SK-N-SH (cell line): Measurements from ENCODE around the gene SCAI. TPM values are rescaled to one million over a fixed set of nuclear protein-coding genes. Genes with fewer than 3 reads are reported as not detected.

Experiments used
- CTCF ChIA-PET: fragments of 300-600, 350-600 bp; formaldehyde crosslinking; extraction: SDS; loops from one replicate; lab custom pipeline; 2021; lab: Yijun Ruan, JAX
- POLR2A ChIA-PET: fragments of 350-600 bp; sonication (Branson Sonifier 250); formaldehyde crosslinking; extraction: SDS; loops from one replicate; lab custom pipeline; 2020; ENCODE audit warnings: antibody characterized with exemption, inconsistent platforms; lab: Yijun Ruan, JAX
- DNase-seq: peaks from one replicate; pipeline ENCODE4 v3.0.0; 2012
- H2AFZ ChIP-seq: fragments of 200-600 bp; sonication (generic); 2 replicates; pipeline ENCODE4 v1.8.1; 2016; ENCODE audit warnings: antibody characterized with exemption, mild to moderate bottlenecking, low read depth
- H3F3A ChIP-seq: fragments of 200-600 bp; sonication (generic); replicated peaks from 2 replicates; pipeline ENCODE3; 2016; ENCODE audit warnings: antibody characterized with exemption, mild to moderate bottlenecking; ENCODE audit not compliant: insufficient read depth
- H3K27ac ChIP-seq, 2 experiments: fragments of 200-500 bp in 1 of 2; fragments of 200-600 bp in 1 of 2; sonication (Bioruptor generic) in 1 of 2; sonication (generic), shearing (Covaris generic) in 1 of 2; 2 replicates each; pipeline versions ENCODE4 v1.5.1 to v1.6.1; 2014 to 2016; ENCODE audit warnings: low read depth in 2 of 2, inconsistent platforms in 1 of 2, low read length in 1 of 2, mild to moderate bottlenecking in 1 of 2, mixed read lengths in 1 of 2
- H3K27me3 ChIP-seq: fragments of 200-600 bp; sonication (generic), shearing (Covaris generic); 2 replicates; pipeline ENCODE4 v1.6.1; 2016; ENCODE audit warnings: mixed run types; ENCODE audit not compliant: insufficient read depth
- H3K36me3 ChIP-seq, 2 experiments: fragments of 200-500 bp in 1 of 2; fragments of 200-600 bp in 1 of 2; sonication (Bioruptor generic) in 1 of 2; sonication (generic) in 1 of 2; replicated peaks in 1 of 2; 2 replicates each; pipeline versions ENCODE3 to v1.5.1; 2014 to 2016; ENCODE audit warnings: low read length in 1 of 2, mild to moderate bottlenecking in 1 of 2; ENCODE audit not compliant: insufficient read depth in 2 of 2, control insufficient read depth in 1 of 2
- H3K4me1 ChIP-seq, 2 experiments: fragments of 200-500 bp in 1 of 2; fragments of 200-600 bp in 1 of 2; sonication (Bioruptor generic) in 1 of 2; sonication (generic), shearing (Covaris generic) in 1 of 2; 2 replicates each; pipeline versions ENCODE4 v1.5.1 to v1.6.1; 2014 to 2016; ENCODE audit warnings: low read depth in 1 of 2, low read length in 1 of 2, mixed run types in 1 of 2; ENCODE audit not compliant: insufficient read depth in 2 of 2, control insufficient read depth in 1 of 2
- H3K4me2 ChIP-seq: fragments of 200-600 bp; sonication (generic), shearing (Covaris generic); 2 replicates; pipeline ENCODE4 v1.6.1; 2017; ENCODE audit warnings: mixed run types
- H3K4me3 ChIP-seq, 2 experiments: fragments of 200-500 bp in 1 of 2; fragments of 200-600 bp in 1 of 2; sonication (Bioruptor generic) in 1 of 2; sonication (generic), shearing (Covaris generic) in 1 of 2; 2 replicates each; pipeline versions ENCODE4 v1.5.1 to v1.8.1; 2014 to 2016; ENCODE audit warnings: low read depth in 2 of 2, inconsistent platforms in 1 of 2, low read length in 1 of 2, mild to moderate bottlenecking in 1 of 2, mixed read lengths in 1 of 2, moderate library complexity in 1 of 2
- H3K79me2 ChIP-seq: fragments of 200-600 bp; sonication (generic); 2 replicates; pipeline ENCODE4 v1.8.1; 2017; ENCODE audit warnings: mild to moderate bottlenecking; ENCODE audit not compliant: insufficient read depth
- H3K9ac ChIP-seq: fragments of 200-600 bp; sonication (generic); 2 replicates; pipeline ENCODE4 v1.6.1; 2017; ENCODE audit warnings: mixed run types
- H3K9me2 ChIP-seq: fragments of 200-600 bp; sonication (generic); 2 replicates; pipeline ENCODE4 v1.6.1; 2017; ENCODE audit warnings: mixed run types
- H3K9me3 ChIP-seq: fragments of 200-600 bp; sonication (generic); 2 replicates; pipeline ENCODE4 v1.6.1; 2017; ENCODE audit warnings: mixed run types, mild to moderate bottlenecking, moderate library complexity
- H4K20me1 ChIP-seq: fragments of 200-600 bp; sonication (generic); 2 replicates; pipeline ENCODE4 v1.6.1; 2017; ENCODE audit warnings: mild to moderate bottlenecking, mixed run types; ENCODE audit not compliant: insufficient read depth
- CHD2 ChIP-seq: fragments of 150-350 bp; IDR thresholded peaks from 2 replicates; pipeline ENCODE4 v1.6.1; 2018; ENCODE audit warnings: low read length; ENCODE audit not compliant: partially characterized antibody
- ELF1 ChIP-seq: IDR thresholded peaks from 2 replicates; pipeline ENCODE4 v1.4.0; 2012
- EP300 ChIP-seq, 2 experiments: IDR thresholded peaks; 2 replicates each; pipeline versions ENCODE4 v1.4.0 to v1.6.1; 2012; ENCODE audit warnings: borderline replicate concordance in 1 of 2, low read depth in 1 of 2, low read length in 1 of 2
- FOSL2 ChIP-seq: IDR thresholded peaks from 2 replicates; pipeline ENCODE4 v1.4.0; 2012; ENCODE audit warnings: low read depth, mild to moderate bottlenecking, moderate library complexity, borderline replicate concordance
- GABPA ChIP-seq: IDR thresholded peaks from 2 replicates; pipeline ENCODE4 v1.4.0; 2012; ENCODE audit warnings: low read depth, mild to moderate bottlenecking
- GATA2 ChIP-seq: sonication (generic); formaldehyde crosslinking; IDR thresholded peaks from 2 replicates; pipeline ENCODE4 v1.5.0; 2020; ENCODE audit warnings: mild to moderate bottlenecking, missing genetic modification reagents
- MEF2A ChIP-seq: IDR thresholded peaks from 2 replicates; pipeline ENCODE4 v1.4.0; 2012; ENCODE audit warnings: low read depth, borderline replicate concordance
- MXI1 ChIP-seq: IDR thresholded peaks from 2 replicates; pipeline ENCODE4 v1.6.1; 2012; ENCODE audit warnings: mild to moderate bottlenecking, low read depth, low read length, improper control_type of control experiment
- POLR2AphosphoS5 ChIP-seq: IDR thresholded peaks from 2 replicates; pipeline ENCODE4 v1.6.1; 2012; ENCODE audit warnings: low read depth, low read length
- RCOR1 ChIP-seq: fragments of 150-350 bp; IDR thresholded peaks from 2 replicates; pipeline ENCODE4 v1.6.1; 2017; ENCODE audit warnings: antibody characterized with exemption, low read length
- SIN3A ChIP-seq: IDR thresholded peaks from 2 replicates; pipeline ENCODE4 v1.6.1; 2012; ENCODE audit warnings: low read depth, mild to moderate bottlenecking, low read length, moderate library complexity, borderline replicate concordance
- SMC3 ChIP-seq: IDR thresholded peaks from 2 replicates; pipeline ENCODE4 v1.6.1; 2012; ENCODE audit warnings: low read depth, low read length, improper control_type of control experiment
- TCF12 ChIP-seq: IDR thresholded peaks from 2 replicates; pipeline ENCODE4 v1.4.0; 2012
- YY1 ChIP-seq: IDR thresholded peaks from 2 replicates; pipeline ENCODE4 v1.4.0; 2012; ENCODE audit warnings: low read depth, mild to moderate bottlenecking
- WGBS: methylation state at CpG from one replicate; pipeline ENCODE4 v1.1.6; 2017; ENCODE audit warnings: low lambda C conversion rate; 5-methylcytosine and 5-hydroxymethylcytosine counted together
- polyA plus RNA-seq, 3 experiments: library from polyadenylated mRNA; depleted of rRNA; stranded (reverse); fragments of >200 nt; gene quantifications; 2 replicates each; pipeline ENCODE4 v1.2.3, GENCODE V29; 2012
- TF ChIP-seq, protein P1 (sequence below): fragments of 150-350 bp; IDR thresholded peaks from 2 replicates; pipeline ENCODE4 v1.6.1; 2016; ENCODE audit warnings: mild to moderate bottlenecking, low read depth, low read length
- TF ChIP-seq, protein P2 (sequence below): IDR thresholded peaks from 2 replicates; pipeline ENCODE4 v1.6.1; 2012; ENCODE audit warnings: mild to moderate bottlenecking, low read depth, low read length, moderate library complexity
- TF ChIP-seq, protein P3 (sequence below): fragments of 200-600 bp; sonication (generic); IDR thresholded peaks from 2 replicates; pipeline ENCODE4 v1.6.1; 2017; ENCODE audit warnings: antibody characterized with exemption, mild to moderate bottlenecking, moderate library complexity
- TF ChIP-seq, protein P4 (sequence below): fragments of 150-350 bp; IDR thresholded peaks from 2 replicates; pipeline ENCODE4 v1.6.1; 2017; ENCODE audit warnings: antibody characterized with exemption, low read length, low read depth, borderline replicate concordance
- TF ChIP-seq, protein P5 (sequence below): IDR thresholded peaks from 2 replicates; pipeline ENCODE4 v1.4.0; 2012; ENCODE audit warnings: low read depth, borderline replicate concordance
- TF ChIP-seq, protein P6 (sequence below): IDR thresholded peaks from 2 replicates; pipeline ENCODE4; 2012

SCAI gene
- polyA plus RNA-seq, 1 of the 3 experiments (the other 2 are of a cell fraction): 0.85 TPM

DNA sequence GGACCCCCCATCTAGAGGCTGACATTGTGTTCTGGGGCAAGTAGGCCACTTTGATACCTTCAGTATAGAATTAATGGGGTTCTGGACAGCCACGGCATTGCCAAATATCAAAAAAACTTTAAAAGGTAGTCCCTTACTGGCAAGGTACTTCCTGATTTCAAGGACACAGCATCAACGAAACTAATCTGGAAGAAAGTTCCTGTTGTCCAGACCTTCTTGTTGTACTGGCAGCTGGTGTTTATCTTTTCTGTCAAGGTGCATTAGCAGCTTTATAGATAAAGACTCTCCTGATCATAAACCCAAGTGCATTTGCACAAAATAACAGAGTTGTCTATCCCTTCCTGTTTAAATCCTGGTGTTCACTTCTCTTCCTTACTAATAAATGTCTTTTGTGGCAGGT, 178.7 kb downstream of the SCAI start:
- no peaks in the 10 kb centered on the region for H3K27me3 ChIP-seq
- no peak overlapping the region for H3K9ac ChIP-seq
- H3F3A ChIP-seq: no peaks in the 10 kb centered on the region
- no peaks in the 10 kb centered on the region for H4K20me1 ChIP-seq
- H3K9me3 ChIP-seq: no peaks in the 10 kb centered on the region
- no peak for DNase-seq
- no peak for TF ChIP-seq SMC3
- TF ChIP-seq ELF1: no peak
- no peak for TF ChIP-seq EP300 (IDR thresholded peaks at IDR 0.05; ENCODE audit: borderline replicate concordance in 1 of 2, low read depth in 1 of 2, low read length in 1 of 2)
- TF ChIP-seq, protein P1, sequence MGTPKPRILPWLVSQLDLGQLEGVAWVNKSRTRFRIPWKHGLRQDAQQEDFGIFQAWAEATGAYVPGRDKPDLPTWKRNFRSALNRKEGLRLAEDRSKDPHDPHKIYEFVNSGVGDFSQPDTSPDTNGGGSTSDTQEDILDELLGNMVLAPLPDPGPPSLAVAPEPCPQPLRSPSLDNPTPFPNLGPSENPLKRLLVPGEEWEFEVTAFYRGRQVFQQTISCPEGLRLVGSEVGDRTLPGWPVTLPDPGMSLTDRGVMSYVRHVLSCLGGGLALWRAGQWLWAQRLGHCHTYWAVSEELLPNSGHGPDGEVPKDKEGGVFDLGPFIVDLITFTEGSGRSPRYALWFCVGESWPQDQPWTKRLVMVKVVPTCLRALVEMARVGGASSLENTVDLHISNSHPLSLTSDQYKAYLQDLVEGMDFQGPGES: no peak
- TF ChIP-seq RCOR1: no peak
- TF ChIP-seq, protein P2, sequence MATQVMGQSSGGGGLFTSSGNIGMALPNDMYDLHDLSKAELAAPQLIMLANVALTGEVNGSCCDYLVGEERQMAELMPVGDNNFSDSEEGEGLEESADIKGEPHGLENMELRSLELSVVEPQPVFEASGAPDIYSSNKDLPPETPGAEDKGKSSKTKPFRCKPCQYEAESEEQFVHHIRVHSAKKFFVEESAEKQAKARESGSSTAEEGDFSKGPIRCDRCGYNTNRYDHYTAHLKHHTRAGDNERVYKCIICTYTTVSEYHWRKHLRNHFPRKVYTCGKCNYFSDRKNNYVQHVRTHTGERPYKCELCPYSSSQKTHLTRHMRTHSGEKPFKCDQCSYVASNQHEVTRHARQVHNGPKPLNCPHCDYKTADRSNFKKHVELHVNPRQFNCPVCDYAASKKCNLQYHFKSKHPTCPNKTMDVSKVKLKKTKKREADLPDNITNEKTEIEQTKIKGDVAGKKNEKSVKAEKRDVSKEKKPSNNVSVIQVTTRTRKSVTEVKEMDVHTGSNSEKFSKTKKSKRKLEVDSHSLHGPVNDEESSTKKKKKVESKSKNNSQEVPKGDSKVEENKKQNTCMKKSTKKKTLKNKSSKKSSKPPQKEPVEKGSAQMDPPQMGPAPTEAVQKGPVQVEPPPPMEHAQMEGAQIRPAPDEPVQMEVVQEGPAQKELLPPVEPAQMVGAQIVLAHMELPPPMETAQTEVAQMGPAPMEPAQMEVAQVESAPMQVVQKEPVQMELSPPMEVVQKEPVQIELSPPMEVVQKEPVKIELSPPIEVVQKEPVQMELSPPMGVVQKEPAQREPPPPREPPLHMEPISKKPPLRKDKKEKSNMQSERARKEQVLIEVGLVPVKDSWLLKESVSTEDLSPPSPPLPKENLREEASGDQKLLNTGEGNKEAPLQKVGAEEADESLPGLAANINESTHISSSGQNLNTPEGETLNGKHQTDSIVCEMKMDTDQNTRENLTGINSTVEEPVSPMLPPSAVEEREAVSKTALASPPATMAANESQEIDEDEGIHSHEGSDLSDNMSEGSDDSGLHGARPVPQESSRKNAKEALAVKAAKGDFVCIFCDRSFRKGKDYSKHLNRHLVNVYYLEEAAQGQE: no peak
- no peak for TF ChIP-seq TCF12
- TF ChIP-seq MEF2A: no peak
- TF ChIP-seq GATA2 (CRISPR knock-in tag): no peak
- no peak for TF ChIP-seq GABPA
- no peak for TF ChIP-seq FOSL2
- TF ChIP-seq SIN3A: no peak
- TF ChIP-seq, protein P3, sequence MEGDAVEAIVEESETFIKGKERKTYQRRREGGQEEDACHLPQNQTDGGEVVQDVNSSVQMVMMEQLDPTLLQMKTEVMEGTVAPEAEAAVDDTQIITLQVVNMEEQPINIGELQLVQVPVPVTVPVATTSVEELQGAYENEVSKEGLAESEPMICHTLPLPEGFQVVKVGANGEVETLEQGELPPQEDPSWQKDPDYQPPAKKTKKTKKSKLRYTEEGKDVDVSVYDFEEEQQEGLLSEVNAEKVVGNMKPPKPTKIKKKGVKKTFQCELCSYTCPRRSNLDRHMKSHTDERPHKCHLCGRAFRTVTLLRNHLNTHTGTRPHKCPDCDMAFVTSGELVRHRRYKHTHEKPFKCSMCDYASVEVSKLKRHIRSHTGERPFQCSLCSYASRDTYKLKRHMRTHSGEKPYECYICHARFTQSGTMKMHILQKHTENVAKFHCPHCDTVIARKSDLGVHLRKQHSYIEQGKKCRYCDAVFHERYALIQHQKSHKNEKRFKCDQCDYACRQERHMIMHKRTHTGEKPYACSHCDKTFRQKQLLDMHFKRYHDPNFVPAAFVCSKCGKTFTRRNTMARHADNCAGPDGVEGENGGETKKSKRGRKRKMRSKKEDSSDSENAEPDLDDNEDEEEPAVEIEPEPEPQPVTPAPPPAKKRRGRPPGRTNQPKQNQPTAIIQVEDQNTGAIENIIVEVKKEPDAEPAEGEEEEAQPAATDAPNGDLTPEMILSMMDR: no peak
- TF ChIP-seq, protein P4, sequence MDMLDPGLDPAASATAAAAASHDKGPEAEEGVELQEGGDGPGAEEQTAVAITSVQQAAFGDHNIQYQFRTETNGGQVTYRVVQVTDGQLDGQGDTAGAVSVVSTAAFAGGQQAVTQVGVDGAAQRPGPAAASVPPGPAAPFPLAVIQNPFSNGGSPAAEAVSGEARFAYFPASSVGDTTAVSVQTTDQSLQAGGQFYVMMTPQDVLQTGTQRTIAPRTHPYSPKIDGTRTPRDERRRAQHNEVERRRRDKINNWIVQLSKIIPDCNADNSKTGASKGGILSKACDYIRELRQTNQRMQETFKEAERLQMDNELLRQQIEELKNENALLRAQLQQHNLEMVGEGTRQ: no peak
- TF ChIP-seq, protein P5, sequence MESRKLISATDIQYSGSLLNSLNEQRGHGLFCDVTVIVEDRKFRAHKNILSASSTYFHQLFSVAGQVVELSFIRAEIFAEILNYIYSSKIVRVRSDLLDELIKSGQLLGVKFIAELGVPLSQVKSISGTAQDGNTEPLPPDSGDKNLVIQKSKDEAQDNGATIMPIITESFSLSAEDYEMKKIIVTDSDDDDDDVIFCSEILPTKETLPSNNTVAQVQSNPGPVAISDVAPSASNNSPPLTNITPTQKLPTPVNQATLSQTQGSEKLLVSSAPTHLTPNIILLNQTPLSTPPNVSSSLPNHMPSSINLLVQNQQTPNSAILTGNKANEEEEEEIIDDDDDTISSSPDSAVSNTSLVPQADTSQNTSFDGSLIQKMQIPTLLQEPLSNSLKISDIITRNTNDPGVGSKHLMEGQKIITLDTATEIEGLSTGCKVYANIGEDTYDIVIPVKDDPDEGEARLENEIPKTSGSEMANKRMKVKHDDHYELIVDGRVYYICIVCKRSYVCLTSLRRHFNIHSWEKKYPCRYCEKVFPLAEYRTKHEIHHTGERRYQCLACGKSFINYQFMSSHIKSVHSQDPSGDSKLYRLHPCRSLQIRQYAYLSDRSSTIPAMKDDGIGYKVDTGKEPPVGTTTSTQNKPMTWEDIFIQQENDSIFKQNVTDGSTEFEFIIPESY: no peak
- TF ChIP-seq YY1: no peak
- no peak for TF ChIP-seq MXI1
- TF ChIP-seq CHD2: no peak
- TF ChIP-seq, protein P6, sequence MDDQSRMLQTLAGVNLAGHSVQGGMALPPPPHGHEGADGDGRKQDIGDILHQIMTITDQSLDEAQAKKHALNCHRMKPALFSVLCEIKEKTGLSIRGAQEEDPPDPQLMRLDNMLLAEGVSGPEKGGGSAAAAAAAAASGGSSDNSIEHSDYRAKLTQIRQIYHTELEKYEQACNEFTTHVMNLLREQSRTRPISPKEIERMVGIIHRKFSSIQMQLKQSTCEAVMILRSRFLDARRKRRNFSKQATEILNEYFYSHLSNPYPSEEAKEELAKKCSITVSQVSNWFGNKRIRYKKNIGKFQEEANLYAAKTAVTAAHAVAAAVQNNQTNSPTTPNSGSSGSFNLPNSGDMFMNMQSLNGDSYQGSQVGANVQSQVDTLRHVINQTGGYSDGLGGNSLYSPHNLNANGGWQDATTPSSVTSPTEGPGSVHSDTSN: no peak
- no peak for TF ChIP-seq POLR2AphosphoS5
- no peak overlapping the region for H2AFZ ChIP-seq
- H3K4me1 ChIP-seq: no peaks in the 10 kb centered on the region
- whole genome bisulfite sequencing: 97% methylated on average over 2 of the region's 2 CpGs
- no peak overlapping the region for H3K4me2 ChIP-seq
- H3K27ac ChIP-seq: no peak overlapping the region
- H3K79me2 ChIP-seq: no peaks in the 10 kb centered on the region
- H3K4me3 ChIP-seq: no peak overlapping the region
- H3K9me2 ChIP-seq: no peaks in the 10 kb centered on the region
- ChIA-PET POLR2A (no interaction called here), CTCF (no interaction called here)
- H3K36me3 ChIP-seq: peaks cover 0 to 3% of the 10 kb centered on the region in 2 experiments
